GM12878 (cell line): ENCODE data around the gene DNAJC12. TPM values are rescaled to one million over a fixed set of nuclear protein-coding genes. Genes with fewer than 3 reads are reported as not detected.
"Not testable (repeated sequence)": the region's sequence is repeated elsewhere in the genome, so short reads cannot be mapped to it uniquely, and the experiment has no call there.

Experiments used
- ATAC-seq: fragments of 200-7000 bp; cut with Tn5 transposase; 3 replicates; pipeline ENCODE4 v1.9.1; 2020; ENCODE audit warnings: mild to moderate bottlenecking, moderate library complexity
- BruUV-seq: library from RNA; stranded (reverse); fragments of 400-500 nt; replicated peaks from 2 replicates; lab custom pipeline; 2021; lab: Mats Ljungman, UMichigan
- CTCF ChIA-PET: fragments of 300-600 bp; sonication (Branson Sonifier 250); formaldehyde crosslinking; extraction: SDS; loops from one replicate; lab custom pipeline; 2021; ENCODE audit warnings: inconsistent platforms; lab: Yijun Ruan, JAX
- POLR2A ChIA-PET: fragments of 350-600 bp; formaldehyde crosslinking; extraction: SDS; loops from one replicate; lab custom pipeline; 2021; ENCODE audit warnings: inconsistent platforms; lab: Charles Lee
- RAD21 ChIA-PET: fragments of 300-600 bp; sonication (Branson Sonifier 250); formaldehyde crosslinking; loops from one replicate; lab custom pipeline; 2023; ENCODE audit warnings: antibody characterized with exemption; ENCODE audit not compliant: unreplicated experiment; lab: Charles Lee
- SMC1A ChIA-PET: fragments of 300-600 bp; sonication (Branson Sonifier 250); formaldehyde crosslinking; loops from one replicate; lab custom pipeline; 2023; ENCODE audit not compliant: unreplicated experiment, uncharacterized antibody; lab: Charles Lee
- DNase-seq: peaks from one replicate; pipeline ENCODE4 v3.0.0-alpha.2; 2011; ENCODE audit warnings: low read depth, low spot score
- FAIRE-seq: peaks from 3 replicates; lab custom pipeline; 2011; peaks lifted over from hg19 to GRCh38; lab: Jason Lieb, UNC
- H2AFZ ChIP-seq: 2 replicates; pipeline ENCODE4 v1.6.0; 2011; ENCODE audit warnings: low read depth, low read length, control low read depth; ENCODE audit not compliant: control insufficient read depth
- H3K27ac ChIP-seq: 2 replicates; pipeline ENCODE4 v1.5.1; 2011; ENCODE audit warnings: control low read depth; ENCODE audit not compliant: control insufficient read depth, insufficient read depth
- H3K27me3 ChIP-seq, 2 experiments: replicated peaks in 1 of 2; 2 replicates each; pipeline versions ENCODE4 v1.6.0 to v1.6.1; 2011; ENCODE audit warnings: low read length in 1 of 2; ENCODE audit not compliant: control insufficient read depth in 2 of 2, insufficient read depth in 2 of 2
- H3K36me3 ChIP-seq, 2 experiments: 2 replicates each; pipeline ENCODE4 v1.5.1; 2011; ENCODE audit warnings: low read length in 1 of 2; ENCODE audit not compliant: control insufficient read depth in 2 of 2, insufficient read depth in 2 of 2
- H3K4me1 ChIP-seq: 2 replicates; pipeline ENCODE4 v1.6.1; 2011; ENCODE audit warnings: mild to moderate bottlenecking, low read length, moderate library complexity, mixed read lengths; ENCODE audit not compliant: control insufficient read depth, insufficient read depth
- H3K4me2 ChIP-seq: 2 replicates; pipeline ENCODE4 v1.6.0; 2011; ENCODE audit warnings: control low read depth; ENCODE audit not compliant: control insufficient read depth, insufficient read depth
- H3K4me3 ChIP-seq: fragments of 200-600 bp; sonication (generic); 2 replicates; pipeline ENCODE4 v1.5.1; 2016
- H3K79me2 ChIP-seq: 2 replicates; pipeline ENCODE4 v1.6.0; 2011; ENCODE audit warnings: low read length; ENCODE audit not compliant: control insufficient read depth, insufficient read depth
- H3K9ac ChIP-seq: 2 replicates; pipeline ENCODE4 v1.8.0; 2011; ENCODE audit warnings: low read length, control low read depth, mixed read lengths; ENCODE audit not compliant: control insufficient read depth, insufficient read depth
- H3K9me3 ChIP-seq: replicated peaks from 3 replicates; pipeline ENCODE4 v1.5.1; 2011; ENCODE audit warnings: mild to moderate bottlenecking, low read length; ENCODE audit not compliant: control insufficient read depth, insufficient read depth
- H4K20me1 ChIP-seq: 2 replicates; pipeline ENCODE4 v1.6.0; 2011; ENCODE audit not compliant: control insufficient read depth, insufficient read depth
- ATF7 ChIP-seq: fragments of 450-650 bp; IDR thresholded peaks from 2 replicates; pipeline ENCODE4 v1.6.1; 2016; ENCODE audit warnings: low read depth, mild to moderate bottlenecking
- BRCA1 ChIP-seq: IDR thresholded peaks from 2 replicates; pipeline ENCODE4 v1.6.1; 2011; ENCODE audit warnings: low read depth, low read length, improper control_type of control experiment
- CHD1 ChIP-seq: IDR thresholded peaks from 2 replicates; pipeline ENCODE4 v1.6.1; 2012; ENCODE audit warnings: low read depth, low read length, improper control_type of control experiment
- CUX1 ChIP-seq: IDR thresholded peaks from 2 replicates; pipeline ENCODE4 v1.6.1; 2012; ENCODE audit warnings: improper control_type of control experiment, low read depth, low read length; ENCODE audit not compliant: insufficient replicate concordance
- GABPA ChIP-seq: IDR thresholded peaks from 2 replicates; pipeline ENCODE4 v1.6.1; 2014; ENCODE audit warnings: antibody characterized with exemption, low read depth, mild to moderate bottlenecking, inconsistent platforms
- LARP7 ChIP-seq: fragments of 450-650 bp; IDR thresholded peaks from 2 replicates; pipeline ENCODE4 v1.6.1; 2017; ENCODE audit warnings: mild to moderate bottlenecking
- NRF1 ChIP-seq: conservative IDR thresholded peaks from 2 replicates; pipeline ENCODE4 v1.6.1; 2011; ENCODE audit warnings: mild to moderate bottlenecking, low read depth, low read length, improper control_type of control experiment
- RB1 ChIP-seq: fragments of 450-650 bp; formaldehyde crosslinking; IDR thresholded peaks from 2 replicates; pipeline ENCODE4 v1.6.1; 2017; ENCODE audit warnings: mild to moderate bottlenecking, borderline replicate concordance
- RBBP5 ChIP-seq: fragments of 200-600 bp; sonication (generic); conservative IDR thresholded peaks from 2 replicates; pipeline ENCODE4 v1.6.1; 2016
- RCOR1 ChIP-seq: conservative IDR thresholded peaks from 2 replicates; pipeline ENCODE4 v1.6.1; 2012; ENCODE audit warnings: low read depth, low read length, improper control_type of control experiment
- RELA ChIP-seq: fragments of 450-650 bp; IDR thresholded peaks from 2 replicates; pipeline ENCODE4 v1.8.0; 2014; ENCODE audit warnings: borderline replicate concordance; ENCODE audit not compliant: partially characterized antibody
- SIN3A ChIP-seq: IDR thresholded peaks from 2 replicates; pipeline ENCODE4 v1.6.1; 2012; ENCODE audit warnings: low read depth, low read length, improper control_type of control experiment
- SMAD5 ChIP-seq: IDR thresholded peaks from 2 replicates; pipeline ENCODE4 v1.6.1; 2016; ENCODE audit warnings: antibody characterized with exemption, low read depth
- SPI1 ChIP-seq: IDR thresholded peaks from 2 replicates; pipeline ENCODE4 v1.6.1; 2011; ENCODE audit warnings: low read depth, mild to moderate bottlenecking, low read length, moderate library complexity, borderline replicate concordance; ENCODE audit not compliant: insufficient read depth
- TCF12 ChIP-seq: IDR thresholded peaks from 2 replicates; pipeline ENCODE4 v1.6.1; 2011; ENCODE audit warnings: low read depth, mild to moderate bottlenecking, low read length
- ZNF207 ChIP-seq: fragments of 450-650 bp; IDR thresholded peaks from 2 replicates; pipeline ENCODE4 v1.6.1; 2014; ENCODE audit warnings: antibody characterized with exemption, mild to moderate bottlenecking, borderline replicate concordance
- ZNF622 ChIP-seq: fragments of 450-650 bp; IDR thresholded peaks from 2 replicates; pipeline ENCODE4 v1.6.1; 2017; ENCODE audit warnings: mild to moderate bottlenecking, inconsistent platforms
- WGBS: methylation state at CpG from one replicate; pipeline ENCODE4 v1.1.6; 2016; ENCODE audit warnings: low lambda C conversion rate; ENCODE audit not compliant: insufficient replicate concordance, insufficient coverage; ENCODE audit errors: missing lambda C conversion rate; 5-methylcytosine and 5-hydroxymethylcytosine counted together
- in situ Hi-C: fragments of 300-500 bp; cut with MboI; formaldehyde crosslinking; loops from 9 replicates; pipeline ENCODE4 v1.14.3; 2018; ENCODE audit warnings: mixed read lengths
- intact Hi-C: fragments of 100-400 bp; cut with micrococcal nuclease; formaldehyde crosslinking; loops from one replicate; pipeline ENCODE4 v1.14.2; 2022; ENCODE audit not compliant: unreplicated experiment
- polyA plus RNA-seq, 11 experiments: library from polyadenylated mRNA; depleted of rRNA in 4 of 11; unstranded in 6 of 11; stranded (reverse) in 5 of 11; fragments of >200 nt; fragmentation: Nextera tagmentation in 4 of 11; fragmentation: Illumina TruSeq in 1 of 11; extraction: Ambion mirVana in 4 of 11; extraction: Trizol in 1 of 11; gene quantifications; 1 replicate in 1 of 11; 2 replicates in 10 of 11; pipeline versions ENCODE4 v1.2.1 to v1.2.3, GENCODE V29; 2011 to 2016; ENCODE audit warnings: inconsistent platforms in 2 of 11, missing spikeins in 2 of 11, low read depth in 1 of 11
- total RNA-seq, 4 experiments: library from RNA; depleted of rRNA in 3 of 4; stranded (reverse); fragments of >200 nt in 3 of 4; fragmentation: Illumina TruSeq in 1 of 4; extraction: Trizol in 1 of 4; gene quantifications; 2 replicates each; pipeline versions ENCODE4 v1.2.1 to v1.2.3, GENCODE V29; 2013 to 2021

Gene DNAJC12
- total and polyA plus RNA-seq, 10 of the 15 experiments (the other 5 are each of a cell fraction or from before 2014, with no cell fraction given), result 1.1 to 4.5 (median 3.0) TPM

- POLR2A ChIA-PET, result no interaction called here
- no peak overlapping the region for H3K4me3 ChIP-seq
- no peaks in the 10 kb centered on the region for H3K36me3 ChIP-seq
- ATAC-seq (no peak), DNase-seq (no peak), FAIRE-seq (no peak)
- H2AFZ ChIP-seq, result no peak overlapping the region
- RAD21 ChIA-PET, result no interaction called here
- no peaks in the 10 kb centered on the region for H3K27me3 ChIP-seq
- H3K4me1 ChIP-seq, result no peaks in the 10 kb centered on the region
- TF ChIP-seq ZNF622 (no peak), ATF7 (no peak), TCF12 (no peak), BRCA1 (no peak), ZNF207 (no peak), RCOR1 (no peak), SMAD5 (no peak), LARP7 (no peak), SPI1 (no peak), CHD1 (no peak), RELA (no peak), CUX1 (no peak), NRF1 (no peak), RB1 (no peak), SIN3A (no peak), RBBP5 (no peak), GABPA (no peak)
- CTCF ChIA-PET, result no interaction called here
- 12% methylated on average over 3 of the region's 3 CpGs for WGBS
- in situ Hi-C loops, result no loop called here
- H3K27ac ChIP-seq, result no peak overlapping the region
- H3K9ac ChIP-seq, result no peak overlapping the region
- H4K20me1 ChIP-seq, result no peaks in the 10 kb centered on the region
- BruUV-seq, result no TSS peak
- SMC1A ChIA-PET, result interaction anchor here (0.9 kb wide), 1 partner anchor 29 kb away, joined by 3 read pairs; no protein-coding TSS in a partner anchor
- H3K9me3 ChIP-seq, result no peaks in the 10 kb centered on the region; the same call in 2 of the 3 replicates
- intact Hi-C loops, result no loop called here
- H3K79me2 ChIP-seq, result no peaks in the 10 kb centered on the region
- H3K4me2 ChIP-seq, result no peak overlapping the region
Observed at GRCh38 chr10:67839951-67840350, 2.0 kb upstream of the DNAJC12 start.

GRCh38 chr10:67839511-67839910 is 1.5 kb upstream of the DNAJC12 start:
- RAD21 ChIA-PET, SMC1A ChIA-PET, BruUV-seq, H2AFZ ChIP-seq, H3K4me3 ChIP-seq, H3K27me3 ChIP-seq, FAIRE-seq, POLR2A ChIA-PET, H3K9me3 ChIP-seq, H3K4me2 ChIP-seq, H3K9ac ChIP-seq, ATAC-seq, H3K79me2 ChIP-seq, H4K20me1 ChIP-seq, H3K4me1 ChIP-seq, H3K36me3 ChIP-seq, intact Hi-C loops, CTCF ChIA-PET, DNase-seq, in situ Hi-C loops, H3K27ac ChIP-seq: not testable (repeated sequence)
- 89% methylated on average over 11 of the region's 12 CpGs for WGBS
